LNCAP (cell line): ENCODE measurements around the gene FRRS1L.

Source experiments
- CTCF ChIP-seq: fragments of 450-650 bp; IDR thresholded peaks from 2 replicates; pipeline ENCODE4 v1.5.1; 2017; ENCODE audit warnings: mild to moderate bottlenecking

FRRS1L gene

GRCh38 chr9:109098960-109099308, 68.1 kb downstream of the FRRS1L start:
- 0 out of 2 replicates have a peak, but pooled peaks have one; percentile 1 for TF ChIP-seq CTCF

- peak; percentile 40; the same call in 1 of the 2 replicates for TF ChIP-seq CTCF
Observed at GRCh38 chr9:109098171-109098959, 68.7 kb downstream of the FRRS1L start.

- no peak for TF ChIP-seq CTCF
Observed at GRCh38 chr9:109097146-109097545, 69.9 kb downstream of the FRRS1L start.

GRCh38 chr9:109095321-109095720, 71.7 kb downstream of the FRRS1L start:
- no peak for TF ChIP-seq CTCF

GRCh38 chr9:109094268-109094667, 72.8 kb downstream of the FRRS1L start:
- no peak for TF ChIP-seq CTCF

- no peak for TF ChIP-seq CTCF
Observed at GRCh38 chr9:109092587-109092986, 74.5 kb downstream of the FRRS1L start.

- no peak for TF ChIP-seq CTCF
Observed at GRCh38 chr9:109092051-109092580, 74.9 kb downstream of the FRRS1L start.
